Central memory CD8-positive, alpha-beta T cell (primary cell): ENCODE data around the gene RIC3.

Experiments used
- ATAC-seq: fragments of 150-1000 bp; cut with Tn5 transposase; replicated peaks from 2 replicates; pipeline ENCODE4 v1.10.0; 2022; ENCODE audit warnings: mild to moderate bottlenecking, moderate FRiP score, moderate number of reproducible peaks; ENCODE audit not compliant: poor library complexity, severe bottlenecking; ENCODE audit errors: extremely low read depth
- DNase-seq, 2 donors: peaks; one replicate each; pipeline ENCODE4 v3.0.0; 2021; ENCODE audit warnings: low spot score in 2 of 2
- H3K27ac Mint-ChIP-seq: one replicate; pipeline ENCODE4 v1.8.0; 2022; ENCODE audit warnings: low read depth, mild to moderate bottlenecking, moderate library complexity, mixed read lengths
- H3K27me3 Mint-ChIP-seq: one replicate; pipeline ENCODE4 v1.8.0; 2022; ENCODE audit warnings: mixed read lengths
- H3K36me3 Mint-ChIP-seq: one replicate; pipeline ENCODE4 v1.8.0; 2022; ENCODE audit warnings: mild to moderate bottlenecking, moderate library complexity, mixed read lengths; ENCODE audit not compliant: insufficient read depth
- H3K4me1 Mint-ChIP-seq: one replicate; pipeline ENCODE4 v1.8.0; 2022; ENCODE audit warnings: mixed read lengths
- H3K4me3 Mint-ChIP-seq: one replicate; pipeline ENCODE4 v1.8.0; 2022; ENCODE audit warnings: mild to moderate bottlenecking, moderate library complexity, mixed read lengths
- H3K9me3 Mint-ChIP-seq: one replicate; pipeline ENCODE4 v1.8.0; 2022; ENCODE audit warnings: mixed read lengths

RIC3 gene

GRCh38 chr11:8098361-8098760 is 70.5 kb downstream of the RIC3 start:
- DNase-seq: no peak
- Mint-ChIP-seq H3K4me1 (no peaks in the 10 kb centered on the region), H3K4me3 (no peak overlapping the region), H3K9me3 (no peaks in the 10 kb centered on the region), H3K27ac (no peak overlapping the region), H3K27me3 (no peaks in the 10 kb centered on the region), H3K36me3 (no peaks in the 10 kb centered on the region)
- ATAC-seq: no peak

GRCh38 chr11:8097926-8098325 is 70.9 kb downstream of the RIC3 start:
- no peaks in the 10 kb centered on the region for H3K36me3 Mint-ChIP-seq
- H3K4me3 Mint-ChIP-seq: no peak overlapping the region
- H3K27ac Mint-ChIP-seq: no peak overlapping the region
- H3K9me3 Mint-ChIP-seq: no peaks in the 10 kb centered on the region
- no peak for DNase-seq
- H3K27me3 Mint-ChIP-seq: no peaks in the 10 kb centered on the region
- H3K4me1 Mint-ChIP-seq: no peaks in the 10 kb centered on the region
- no peak for ATAC-seq

- DNase-seq (no peak), ATAC-seq (no peak)
- H3K36me3 Mint-ChIP-seq: no peaks in the 10 kb centered on the region
- H3K9me3 Mint-ChIP-seq: no peaks in the 10 kb centered on the region
- H3K27me3 Mint-ChIP-seq: no peaks in the 10 kb centered on the region
- no peak overlapping the region for H3K4me3 Mint-ChIP-seq
- H3K4me1 Mint-ChIP-seq: no peaks in the 10 kb centered on the region
- no peak overlapping the region for H3K27ac Mint-ChIP-seq
Observed at GRCh38 chr11:8097468-8097867, 71.4 kb downstream of the RIC3 start.

- Mint-ChIP-seq H3K27me3 (no peaks in the 10 kb centered on the region), H3K4me1 (no peaks in the 10 kb centered on the region), H3K9me3 (no peaks in the 10 kb centered on the region), H3K4me3 (no peak overlapping the region), H3K36me3 (no peaks in the 10 kb centered on the region), H3K27ac (no peak overlapping the region)
- ATAC-seq (no peak), DNase-seq (no peak)
Observed at GRCh38 chr11:8097062-8097461, 71.8 kb downstream of the RIC3 start.

- DNase-seq (no peak), ATAC-seq (no peak)
- Mint-ChIP-seq H3K27me3 (no peaks in the 10 kb centered on the region), H3K27ac (no peak overlapping the region), H3K4me3 (no peak overlapping the region), H3K4me1 (no peaks in the 10 kb centered on the region), H3K36me3 (no peaks in the 10 kb centered on the region), H3K9me3 (no peaks in the 10 kb centered on the region)
Observed at GRCh38 chr11:8096575-8096974, 72.2 kb downstream of the RIC3 start.

GRCh38 chr11:8095806-8096522 is 72.9 kb downstream of the RIC3 start:
- Mint-ChIP-seq H3K9me3 (no peaks in the 10 kb centered on the region), H3K27me3 (no peaks in the 10 kb centered on the region), H3K4me1 (no peaks in the 10 kb centered on the region), H3K36me3 (no peaks in the 10 kb centered on the region), H3K27ac (no peak overlapping the region), H3K4me3 (no peak overlapping the region)
- ATAC-seq (no peak), DNase-seq (no peak)

- Mint-ChIP-seq H3K27me3 (no peaks in the 10 kb centered on the region), H3K4me1 (no peaks in the 10 kb centered on the region), H3K4me3 (no peak overlapping the region), H3K27ac (no peak overlapping the region), H3K9me3 (no peaks in the 10 kb centered on the region), H3K36me3 (no peaks in the 10 kb centered on the region)
- DNase-seq: no peak
- ATAC-seq: no peak
Observed at GRCh38 chr11:8095371-8095770, 73.5 kb downstream of the RIC3 start.

GRCh38 chr11:8094656-8095055 is 74.2 kb downstream of the RIC3 start:
- Mint-ChIP-seq H3K27ac (no peak overlapping the region), H3K36me3 (no peaks in the 10 kb centered on the region), H3K4me1 (no peaks in the 10 kb centered on the region), H3K4me3 (no peak overlapping the region), H3K27me3 (no peaks in the 10 kb centered on the region), H3K9me3 (no peaks in the 10 kb centered on the region)
- no peak for ATAC-seq
- no peak for DNase-seq

GRCh38 chr11:8093931-8094575 is 74.8 kb downstream of the RIC3 start:
- Mint-ChIP-seq H3K27me3 (no peaks in the 10 kb centered on the region), H3K4me3 (no peak overlapping the region), H3K9me3 (no peaks in the 10 kb centered on the region), H3K27ac (no peak overlapping the region), H3K36me3 (no peaks in the 10 kb centered on the region), H3K4me1 (no peaks in the 10 kb centered on the region)
- no peak for DNase-seq
- ATAC-seq: no peak

- no peaks in the 10 kb centered on the region for H3K36me3 Mint-ChIP-seq
- no peaks in the 10 kb centered on the region for H3K9me3 Mint-ChIP-seq
- no peak overlapping the region for H3K27ac Mint-ChIP-seq
- ATAC-seq (no peak), DNase-seq (no peak)
- no peak overlapping the region for H3K4me3 Mint-ChIP-seq
- no peaks in the 10 kb centered on the region for H3K27me3 Mint-ChIP-seq
- H3K4me1 Mint-ChIP-seq: no peaks in the 10 kb centered on the region
Observed at GRCh38 chr11:8092587-8093424, 76.0 kb downstream of the RIC3 start.

- no peak for DNase-seq
- no peak for ATAC-seq
- no peaks in the 10 kb centered on the region for H3K4me1 Mint-ChIP-seq
Observed at GRCh38 chr11:8091721-8092120, 77.1 kb downstream of the RIC3 start.

GRCh38 chr11:8090756-8091155 is 78.1 kb downstream of the RIC3 start:
- no peak overlapping the region for H3K4me3 Mint-ChIP-seq
- no peaks in the 10 kb centered on the region for H3K9me3 Mint-ChIP-seq
- peaks cover 15% of the 10 kb centered on the region for H3K27me3 Mint-ChIP-seq
- H3K36me3 Mint-ChIP-seq: no peaks in the 10 kb centered on the region
- H3K27ac Mint-ChIP-seq: no peak overlapping the region
- DNase-seq: no peak
- no peak for ATAC-seq
- H3K4me1 Mint-ChIP-seq: no peaks in the 10 kb centered on the region

More at GRCh38 chr11:8091721-8092120, 77.1 kb downstream of the RIC3 start:
- Mint-ChIP-seq H3K27ac (no peak overlapping the region), H3K4me3 (no peak overlapping the region), H3K27me3 (peaks cover 6% of the 10 kb centered on the region), H3K9me3 (no peaks in the 10 kb centered on the region), H3K36me3 (no peaks in the 10 kb centered on the region)
